Activated T-helper 17 cell treated with anti-CD3 and anti-CD28 coated beads, Interleukin-2, amount 50 U/mL, for 72 hours (primary cell): ENCODE measurements around the gene CALML6. TPM values are rescaled to one million over a fixed set of nuclear protein-coding genes. Genes with fewer than 3 reads are reported as not detected.

Source experiments
- ATAC-seq: fragments of 150-1000 bp; cut with Tn5 transposase; replicated peaks from 2 replicates; pipeline ENCODE4 v1.10.0; 2021; ENCODE audit warnings: mild to moderate bottlenecking, moderate library complexity
- H3K27ac Mint-ChIP-seq: one replicate; pipeline ENCODE4 v1.8.0; 2022; ENCODE audit warnings: mixed read lengths
- H3K27me3 Mint-ChIP-seq: one replicate; pipeline ENCODE4 v1.8.0; 2022; ENCODE audit warnings: mixed read lengths
- H3K36me3 Mint-ChIP-seq: one replicate; pipeline ENCODE4 v1.8.0; 2022; ENCODE audit warnings: low read depth, mild to moderate bottlenecking, mixed read lengths
- H3K4me1 Mint-ChIP-seq: one replicate; pipeline ENCODE4 v1.8.0; 2022; ENCODE audit warnings: mixed read lengths
- H3K4me3 Mint-ChIP-seq: one replicate; pipeline ENCODE4 v1.8.0; 2022; ENCODE audit warnings: mild to moderate bottlenecking, mixed read lengths
- H3K9me3 Mint-ChIP-seq: one replicate; pipeline ENCODE4 v1.8.0; 2022; ENCODE audit warnings: mixed read lengths
- total RNA-seq, 2 donors: library from RNA; stranded (reverse); gene quantifications; one replicate each; pipeline ENCODE4 v1.2.3, GENCODE V29; 2022

The CALML6 gene
- total RNA-seq, 2 donors from 2014 or later, result 0.86 to 1.7 TPM

- no peaks in the 10 kb centered on the region for H3K36me3 Mint-ChIP-seq
- no peaks in the 10 kb centered on the region for H3K9me3 Mint-ChIP-seq
- no peaks in the 10 kb centered on the region for H3K4me1 Mint-ChIP-seq
- peaks cover 7% of the 10 kb centered on the region for H3K27me3 Mint-ChIP-seq
- no peak overlapping the region for H3K4me3 Mint-ChIP-seq
- ATAC-seq, result no peak
- no peak overlapping the region for H3K27ac Mint-ChIP-seq
These were observed 33.7 kb downstream of the CALML6 start for GRCh38 chr1:1948783-1949182.

GRCh38 chr1:1950940-1951339 lies 35.9 kb downstream of the CALML6 start:
- no peak overlapping the region for H3K4me3 Mint-ChIP-seq
- no peak overlapping the region for H3K27ac Mint-ChIP-seq
- H3K27me3 Mint-ChIP-seq, result peaks cover 5% of the 10 kb centered on the region
- no peak for ATAC-seq
- H3K4me1 Mint-ChIP-seq, result no peaks in the 10 kb centered on the region
- H3K36me3 Mint-ChIP-seq, result no peaks in the 10 kb centered on the region
- no peaks in the 10 kb centered on the region for H3K9me3 Mint-ChIP-seq

- H3K36me3 Mint-ChIP-seq, result no peaks in the 10 kb centered on the region
- no peaks in the 10 kb centered on the region for H3K4me1 Mint-ChIP-seq
- H3K27me3 Mint-ChIP-seq, result peaks cover 7% of the 10 kb centered on the region
- H3K9me3 Mint-ChIP-seq, result no peaks in the 10 kb centered on the region
- no peak overlapping the region for H3K4me3 Mint-ChIP-seq
- no peak for ATAC-seq
- no peak overlapping the region for H3K27ac Mint-ChIP-seq
These were observed 39.0 kb downstream of the CALML6 start for GRCh38 chr1:1954015-1954414.

GRCh38 chr1:1954831-1955441 lies 39.9 kb downstream of the CALML6 start:
- Mint-ChIP-seq H3K4me1 (no peaks in the 10 kb centered on the region), H3K4me3 (no peak overlapping the region), H3K27me3 (peaks cover 7% of the 10 kb centered on the region), H3K27ac (no peak overlapping the region), H3K9me3 (no peaks in the 10 kb centered on the region), H3K36me3 (no peaks in the 10 kb centered on the region)
- peak; percentile 45 for ATAC-seq

- no peaks in the 10 kb centered on the region for H3K9me3 Mint-ChIP-seq
- H3K4me1 Mint-ChIP-seq, result no peaks in the 10 kb centered on the region
- H3K27me3 Mint-ChIP-seq, result peaks cover 8% of the 10 kb centered on the region
- H3K4me3 Mint-ChIP-seq, result no peak overlapping the region
- no peaks in the 10 kb centered on the region for H3K36me3 Mint-ChIP-seq
- no peak for ATAC-seq
- peak overlapping the region; percentile 65 for H3K27ac Mint-ChIP-seq
These were observed 40.6 kb downstream of the CALML6 start for GRCh38 chr1:1955621-1956094.

- H3K4me1 Mint-ChIP-seq, result no peaks in the 10 kb centered on the region
- ATAC-seq, result no peak
These were observed 41.0 kb downstream of the CALML6 start for GRCh38 chr1:1956101-1956500.

GRCh38 chr1:1956586-1957532 lies 41.8 kb downstream of the CALML6 start:
- H3K4me3 Mint-ChIP-seq, result no peak overlapping the region
- no peaks in the 10 kb centered on the region for H3K9me3 Mint-ChIP-seq
- no peaks in the 10 kb centered on the region for H3K36me3 Mint-ChIP-seq
- H3K27ac Mint-ChIP-seq, result no peak overlapping the region
- ATAC-seq, result no peak
- no peaks in the 10 kb centered on the region for H3K4me1 Mint-ChIP-seq
- H3K27me3 Mint-ChIP-seq, result peaks cover 19% of the 10 kb centered on the region

More at GRCh38 chr1:1956101-1956500, 41.0 kb downstream of the CALML6 start:
- H3K36me3 Mint-ChIP-seq, result no peaks in the 10 kb centered on the region
- no peaks in the 10 kb centered on the region for H3K9me3 Mint-ChIP-seq
- peaks cover 12% of the 10 kb centered on the region for H3K27me3 Mint-ChIP-seq
- no peak overlapping the region for H3K4me3 Mint-ChIP-seq
- H3K27ac Mint-ChIP-seq, result peak overlapping the region; percentile 65

GRCh38 chr1:1957533-1957961 lies 42.5 kb downstream of the CALML6 start:
- no peak overlapping the region for H3K4me3 Mint-ChIP-seq
- H3K27ac Mint-ChIP-seq, result no peak overlapping the region
- no peaks in the 10 kb centered on the region for H3K9me3 Mint-ChIP-seq
- no peaks in the 10 kb centered on the region for H3K36me3 Mint-ChIP-seq
- H3K27me3 Mint-ChIP-seq, result peaks cover 19% of the 10 kb centered on the region
- H3K4me1 Mint-ChIP-seq, result no peaks in the 10 kb centered on the region
- no peak for ATAC-seq

GRCh38 chr1:1958071-1958541 lies 43.0 kb downstream of the CALML6 start:
- Mint-ChIP-seq H3K4me1 (no peaks in the 10 kb centered on the region), H3K9me3 (no peaks in the 10 kb centered on the region), H3K4me3 (no peak overlapping the region), H3K36me3 (no peaks in the 10 kb centered on the region), H3K27ac (no peak overlapping the region), H3K27me3 (peaks cover 22% of the 10 kb centered on the region)
- ATAC-seq, result no peak

GRCh38 chr1:1959459-1959839 lies 44.4 kb downstream of the CALML6 start:
- Mint-ChIP-seq H3K9me3 (no peaks in the 10 kb centered on the region), H3K4me1 (no peaks in the 10 kb centered on the region), H3K4me3 (no peak overlapping the region), H3K36me3 (no peaks in the 10 kb centered on the region), H3K27ac (no peak overlapping the region), H3K27me3 (peaks cover 22% of the 10 kb centered on the region)
- ATAC-seq, result no peak

- no peaks in the 10 kb centered on the region for H3K9me3 Mint-ChIP-seq
- H3K27me3 Mint-ChIP-seq, result peaks cover 22% of the 10 kb centered on the region
- no peak overlapping the region for H3K27ac Mint-ChIP-seq
- ATAC-seq, result peak; percentile 87
- H3K36me3 Mint-ChIP-seq, result no peaks in the 10 kb centered on the region
- H3K4me3 Mint-ChIP-seq, result no peak overlapping the region
- no peaks in the 10 kb centered on the region for H3K4me1 Mint-ChIP-seq
These were observed 44.9 kb downstream of the CALML6 start for GRCh38 chr1:1959840-1960479.

GRCh38 chr1:1960480-1961196 lies 45.6 kb downstream of the CALML6 start:
- Mint-ChIP-seq H3K27me3 (peaks cover 22% of the 10 kb centered on the region), H3K27ac (no peak overlapping the region), H3K36me3 (no peaks in the 10 kb centered on the region), H3K9me3 (no peaks in the 10 kb centered on the region), H3K4me1 (no peaks in the 10 kb centered on the region), H3K4me3 (no peak overlapping the region)
- ATAC-seq, result no peak

GRCh38 chr1:1962752-1963151 lies 47.7 kb downstream of the CALML6 start:
- H3K27ac Mint-ChIP-seq, result no peak overlapping the region
- no peaks in the 10 kb centered on the region for H3K9me3 Mint-ChIP-seq
- no peak overlapping the region for H3K4me3 Mint-ChIP-seq
- no peak for ATAC-seq
- H3K36me3 Mint-ChIP-seq, result no peaks in the 10 kb centered on the region
- H3K4me1 Mint-ChIP-seq, result no peaks in the 10 kb centered on the region
- peaks cover 22% of the 10 kb centered on the region for H3K27me3 Mint-ChIP-seq

- H3K36me3 Mint-ChIP-seq, result no peaks in the 10 kb centered on the region
- H3K27ac Mint-ChIP-seq, result no peak overlapping the region
- H3K4me3 Mint-ChIP-seq, result no peak overlapping the region
- ATAC-seq, result no peak
- H3K4me1 Mint-ChIP-seq, result no peaks in the 10 kb centered on the region
- peaks cover 18% of the 10 kb centered on the region for H3K27me3 Mint-ChIP-seq
- H3K9me3 Mint-ChIP-seq, result no peaks in the 10 kb centered on the region
These were observed 48.5 kb downstream of the CALML6 start for GRCh38 chr1:1963570-1963969.
